Activated T-helper 2 cell treated with anti-CD3 and anti-CD28 coated beads, Interferon-gamma antibody, Interleukin-2, Interleukin-4, amounts not matched to agents 10 μg/mL and 5 μg/mL and 100 μg/mL, durations not matched to agents 14 hours and 24 hours and 36 hours (primary cell): Measurements from ENCODE around the gene PCMTD2. TPM values are rescaled to one million over a fixed set of nuclear protein-coding genes. Genes with fewer than 3 reads are reported as not detected.

ENCODE experiments used
- DNase-seq: peaks from one replicate; pipeline ENCODE4 v3.0.0; 2021; ENCODE audit warnings: low spot score
- H3K27ac Mint-ChIP-seq: one replicate; pipeline ENCODE4 v1.8.0; 2021; ENCODE audit warnings: mixed read lengths
- H3K27me3 Mint-ChIP-seq: one replicate; pipeline ENCODE4 v1.8.0; 2021; ENCODE audit warnings: low read depth, mixed read lengths
- H3K36me3 Mint-ChIP-seq: one replicate; pipeline ENCODE4 v1.8.0; 2021; ENCODE audit warnings: low read depth, mixed read lengths
- H3K4me1 Mint-ChIP-seq: one replicate; pipeline ENCODE4 v1.8.0; 2021; ENCODE audit warnings: low read depth, mixed read lengths
- H3K4me3 Mint-ChIP-seq: one replicate; pipeline ENCODE4 v1.8.0; 2021; ENCODE audit warnings: low read depth, mild to moderate bottlenecking, moderate library complexity, mixed read lengths
- H3K9me3 Mint-ChIP-seq: one replicate; pipeline ENCODE4 v1.8.0; 2021; ENCODE audit warnings: mixed read lengths
- intact Hi-C: fragments of 100-400 bp; cut with micrococcal nuclease; formaldehyde crosslinking; loops from one replicate; pipeline ENCODE4 v1.15.1; 2023
- total RNA-seq: library from RNA; stranded (reverse); gene quantifications from 2 replicates; pipeline ENCODE4 v1.2.3, GENCODE V29; 2022

The PCMTD2 gene
- 31.7 and 32.7 TPM in 2 replicates for total RNA-seq

GRCh38 chr20:64255361-64256281 is at the start of gene PCMTD2:
PCMTD2 (plus strand) TSS chr20:64255748; CDS start chr20:64259966, 4,218 bp downstream.
- peak within 1 kb of the TSS; percentile 88 for H3K27ac Mint-ChIP-seq
- peak; percentile 84 for DNase-seq
- H3K4me3 Mint-ChIP-seq, result peak within 1 kb of the TSS; percentile 86
- H3K27me3 Mint-ChIP-seq, result peaks cover 12% of the 10 kb centered on the region
- H3K9me3 Mint-ChIP-seq, result no peaks in the 10 kb centered on the region
- H3K4me1 Mint-ChIP-seq, result peaks cover 38% of the 10 kb centered on the region
- H3K36me3 Mint-ChIP-seq, result peaks cover 15% of the 10 kb centered on the region
- intact Hi-C loops, result no loop called here

- no peaks in the 10 kb centered on the region for H3K36me3 Mint-ChIP-seq
- no peaks in the 10 kb centered on the region for H3K27me3 Mint-ChIP-seq
- H3K4me1 Mint-ChIP-seq, result no peaks in the 10 kb centered on the region
- no peak for DNase-seq
- no peak overlapping the region for H3K27ac Mint-ChIP-seq
- intact Hi-C loops, result no loop called here
- no peaks in the 10 kb centered on the region for H3K9me3 Mint-ChIP-seq
- no peak overlapping the region for H3K4me3 Mint-ChIP-seq
Observed at GRCh38 chr20:64206614-64207013, 48.9 kb upstream of the PCMTD2 start.

- Mint-ChIP-seq H3K4me1 (no peaks in the 10 kb centered on the region), H3K4me3 (no peak overlapping the region), H3K36me3 (no peaks in the 10 kb centered on the region), H3K27me3 (no peaks in the 10 kb centered on the region), H3K27ac (no peak overlapping the region), H3K9me3 (no peaks in the 10 kb centered on the region)
- intact Hi-C loops, result no loop called here
- no peak for DNase-seq
Observed at GRCh38 chr20:64207641-64208590, 47.6 kb upstream of the PCMTD2 start.

GRCh38 chr20:64209148-64209547 is 46.4 kb upstream of the PCMTD2 start:
- intact Hi-C loops, result no loop called here
- Mint-ChIP-seq H3K9me3 (no peaks in the 10 kb centered on the region), H3K36me3 (no peaks in the 10 kb centered on the region), H3K27ac (no peak overlapping the region), H3K4me3 (no peak overlapping the region), H3K4me1 (no peaks in the 10 kb centered on the region), H3K27me3 (no peaks in the 10 kb centered on the region)
- no peak for DNase-seq

GRCh38 chr20:64210656-64211369 is 44.7 kb upstream of the PCMTD2 start:
- Mint-ChIP-seq H3K4me3 (no peak overlapping the region), H3K4me1 (peaks cover 7% of the 10 kb centered on the region), H3K27me3 (no peaks in the 10 kb centered on the region), H3K36me3 (no peaks in the 10 kb centered on the region), H3K9me3 (no peaks in the 10 kb centered on the region), H3K27ac (no peak overlapping the region)
- DNase-seq, result no peak
- intact Hi-C loops, result no loop called here

GRCh38 chr20:64211874-64212658 is 43.5 kb upstream of the PCMTD2 start:
- H3K36me3 Mint-ChIP-seq, result no peaks in the 10 kb centered on the region
- H3K9me3 Mint-ChIP-seq, result no peaks in the 10 kb centered on the region
- no peak for DNase-seq
- no peaks in the 10 kb centered on the region for H3K27me3 Mint-ChIP-seq
- intact Hi-C loops, result no loop called here
- H3K27ac Mint-ChIP-seq, result no peak overlapping the region
- H3K4me1 Mint-ChIP-seq, result peaks cover 7% of the 10 kb centered on the region
- H3K4me3 Mint-ChIP-seq, result no peak overlapping the region

GRCh38 chr20:64212755-64213154 is 42.8 kb upstream of the PCMTD2 start:
- H3K36me3 Mint-ChIP-seq, result no peaks in the 10 kb centered on the region
- H3K27me3 Mint-ChIP-seq, result no peaks in the 10 kb centered on the region
- H3K27ac Mint-ChIP-seq, result no peak overlapping the region
- intact Hi-C loops, result no loop called here
- H3K4me3 Mint-ChIP-seq, result no peak overlapping the region
- DNase-seq, result no peak
- peaks cover 7% of the 10 kb centered on the region for H3K4me1 Mint-ChIP-seq
- no peaks in the 10 kb centered on the region for H3K9me3 Mint-ChIP-seq

- intact Hi-C loops, result no loop called here
- H3K4me3 Mint-ChIP-seq, result no peak overlapping the region
- H3K36me3 Mint-ChIP-seq, result no peaks in the 10 kb centered on the region
- no peaks in the 10 kb centered on the region for H3K27me3 Mint-ChIP-seq
- no peaks in the 10 kb centered on the region for H3K9me3 Mint-ChIP-seq
- no peak overlapping the region for H3K27ac Mint-ChIP-seq
- H3K4me1 Mint-ChIP-seq, result peaks cover 7% of the 10 kb centered on the region
- no peak for DNase-seq
Observed at GRCh38 chr20:64214113-64214512, 41.4 kb upstream of the PCMTD2 start.

- no peak for DNase-seq
- no peak overlapping the region for H3K4me3 Mint-ChIP-seq
- no peaks in the 10 kb centered on the region for H3K27me3 Mint-ChIP-seq
- no peaks in the 10 kb centered on the region for H3K9me3 Mint-ChIP-seq
- H3K27ac Mint-ChIP-seq, result no peak overlapping the region
- intact Hi-C loops, result no loop called here
- H3K4me1 Mint-ChIP-seq, result peaks cover 7% of the 10 kb centered on the region
- H3K36me3 Mint-ChIP-seq, result no peaks in the 10 kb centered on the region
Observed at GRCh38 chr20:64214952-64215351, 40.6 kb upstream of the PCMTD2 start.

- intact Hi-C loops, result no loop called here
- H3K9me3 Mint-ChIP-seq, result no peaks in the 10 kb centered on the region
- no peak overlapping the region for H3K27ac Mint-ChIP-seq
- H3K36me3 Mint-ChIP-seq, result no peaks in the 10 kb centered on the region
- H3K4me1 Mint-ChIP-seq, result peaks cover 7% of the 10 kb centered on the region
- no peak for DNase-seq
- no peaks in the 10 kb centered on the region for H3K27me3 Mint-ChIP-seq
- no peak overlapping the region for H3K4me3 Mint-ChIP-seq
Observed at GRCh38 chr20:64216036-64216435, 39.5 kb upstream of the PCMTD2 start.

- no peaks in the 10 kb centered on the region for H3K9me3 Mint-ChIP-seq
- DNase-seq, result no peak
- intact Hi-C loops, result no loop called here
- H3K4me3 Mint-ChIP-seq, result no peak overlapping the region
- no peaks in the 10 kb centered on the region for H3K27me3 Mint-ChIP-seq
- H3K36me3 Mint-ChIP-seq, result no peaks in the 10 kb centered on the region
- H3K27ac Mint-ChIP-seq, result no peak overlapping the region
- peaks cover 7% of the 10 kb centered on the region for H3K4me1 Mint-ChIP-seq
Observed at GRCh38 chr20:64216910-64217309, 38.6 kb upstream of the PCMTD2 start.
